Dedifferentiated amniotic fluid mesenchymal stem cell (primary cell): Measurements from ENCODE around the gene RNF121.

Source experiments
- DNase-seq: peaks from one replicate; pipeline ENCODE4 v3.0.0-alpha.2; 2016; ENCODE audit errors: extremely low spot score

Gene RNF121

GRCh38 chr11:72005347-72006260 is 76.8 kb downstream of the RNF121 start:
- DNase-seq: no peak

- no peak for DNase-seq
Observed at GRCh38 chr11:72006309-72007088, 77.7 kb downstream of the RNF121 start.

- DNase-seq: no peak
Observed at GRCh38 chr11:72007089-72007476, 78.2 kb downstream of the RNF121 start.

GRCh38 chr11:72007587-72007986 is 78.7 kb downstream of the RNF121 start:
- no peak for DNase-seq

- DNase-seq: no peak
Observed at GRCh38 chr11:72008728-72009127, 79.9 kb downstream of the RNF121 start.

- DNase-seq: no peak
Observed at GRCh38 chr11:72009156-72009555, 80.3 kb downstream of the RNF121 start.

- DNase-seq: no peak
Observed at GRCh38 chr11:72010529-72011233, 81.8 kb downstream of the RNF121 start.

- DNase-seq: no peak
Observed at GRCh38 chr11:72012091-72012630, 83.3 kb downstream of the RNF121 start.

- no peak for DNase-seq
Observed at GRCh38 chr11:72012897-72013721, 84.3 kb downstream of the RNF121 start.

- no peak for DNase-seq
Observed at GRCh38 chr11:72013765-72014711, 85.2 kb downstream of the RNF121 start.

- DNase-seq: no peak
Observed at GRCh38 chr11:72014761-72015320, 86.0 kb downstream of the RNF121 start.

- DNase-seq: no peak
Observed at GRCh38 chr11:72015511-72016061, 86.7 kb downstream of the RNF121 start.

GRCh38 chr11:72018171-72018570 is 89.3 kb downstream of the RNF121 start:
- no peak for DNase-seq

GRCh38 chr11:72023335-72023734 is 94.5 kb downstream of the RNF121 start:
- DNase-seq: no peak

GRCh38 chr11:72024069-72024754 is 95.4 kb downstream of the RNF121 start:
- DNase-seq: no peak

- DNase-seq: no peak
Observed at GRCh38 chr11:72026090-72026489, 97.2 kb downstream of the RNF121 start.

- DNase-seq: no peak
Observed at GRCh38 chr11:72030472-72031045, 101.7 kb downstream of the RNF121 start.

GRCh38 chr11:72036687-72037086 is 107.8 kb downstream of the RNF121 start:
- no peak for DNase-seq
